ENCODE data around the gene CRIP2. TPM values are rescaled to one million over a fixed set of nuclear protein-coding genes. Genes with fewer than 3 reads are reported as not detected.
A peak's percentile ranks its signal among the peaks of the same experiment; 100 is the strongest.

CRIP2 gene
- total and polyA plus RNA-seq, 2 of the 8 experiments (the other 6 are each of a cell fraction or from before 2014, with no cell fraction given) = 4.2 to 13.5 TPM

DNA sequence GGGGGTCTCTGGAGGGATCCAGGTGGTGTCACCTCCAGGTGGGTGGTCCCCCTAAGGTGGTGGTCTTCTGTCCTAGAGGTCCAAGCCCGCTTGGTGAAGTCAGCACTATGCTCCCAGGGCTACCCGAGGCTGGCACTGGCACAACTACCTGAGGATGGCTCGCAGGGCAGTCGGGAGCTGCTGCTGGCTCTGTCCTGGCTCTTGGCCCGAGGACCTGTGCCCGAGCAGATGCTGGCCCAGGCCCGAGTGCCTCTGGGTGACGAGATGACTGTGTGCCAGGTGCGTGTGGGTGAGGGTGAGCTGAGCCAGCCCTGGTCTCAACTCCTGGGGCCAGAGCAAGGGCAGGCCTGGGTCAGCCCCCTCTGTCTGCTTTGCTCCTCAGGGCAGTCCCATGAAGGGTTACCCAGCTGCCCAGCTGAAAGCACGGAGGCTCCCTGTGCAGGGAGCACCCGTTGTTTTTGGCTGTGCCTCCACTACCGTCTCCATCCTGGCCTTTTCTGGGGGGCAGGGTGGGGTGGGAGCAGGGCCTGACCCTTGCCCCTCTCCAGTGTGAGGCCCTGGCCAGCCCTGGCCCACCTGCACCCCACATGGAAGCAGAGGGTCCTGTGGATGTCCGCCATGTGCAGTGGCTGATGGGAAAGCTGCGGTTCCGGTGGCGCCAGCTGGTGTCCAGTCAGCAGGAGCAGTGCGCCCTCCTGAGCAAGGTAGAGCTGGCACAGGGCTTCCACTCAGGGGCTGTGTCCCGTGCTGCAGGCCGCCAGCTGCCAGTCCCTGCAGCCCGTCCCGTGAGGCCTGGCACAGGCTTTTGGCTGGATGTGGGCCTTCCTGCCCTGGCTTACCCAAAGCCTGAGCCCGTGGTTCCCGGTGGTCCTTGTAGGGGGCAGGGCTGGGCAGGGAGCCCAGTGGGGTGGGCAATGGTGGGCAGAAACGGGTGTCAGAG lies 17.7 kb downstream of the CRIP2 start:
- no peak overlapping the region for H3K56ac ChIP-seq (replicated peaks; ENCODE audit: insufficient read length, low read depth, low read length)
- peak overlapping the region; percentile 16 to 58; a peak in 3 of 4 replicates for H3K4me2 ChIP-seq (ENCODE audit: insufficient read depth in 1 of 2, low read depth in 2 of 2, low read length in 2 of 2)
- no peak overlapping the region for H2BK12ac ChIP-seq (ENCODE audit: low read depth, low read length)
- H3K79me1 ChIP-seq (ENCODE audit: low read depth, low read length) = no peaks in the 10 kb centered on the region
- H3K23me2 ChIP-seq (ENCODE audit: low read depth, low read length) = peaks cover 8% of the 10 kb centered on the region; the same call in 1 of the 2 replicates
- H3K9me3 ChIP-seq (ENCODE audit: insufficient read depth in 2 of 2, low read depth in 1 of 2, low read length in 1 of 2) = no peaks in the 10 kb centered on the region
- H2BK5ac ChIP-seq (ENCODE audit: low read depth, low read length) = no peak overlapping the region
- no peak overlapping the region for H4K8ac ChIP-seq (ENCODE audit: extremely low read depth, insufficient read depth, low read length)
- peaks cover 0 to 11% (median 2%) of the 10 kb centered on the region in 4 experiments; a peak in 4 of 7 replicates for H3K4me1 ChIP-seq (replicated peaks in 1 of 4; ENCODE audit: control insufficient read depth in 3 of 4, insufficient read depth in 4 of 4, low read length in 3 of 4)
- no peak overlapping the region for H2BK20ac ChIP-seq (ENCODE audit: low read length)
- ChIA-PET POLR2A (ENCODE audit: partially characterized antibody) (interaction anchor here (0.6 to 1.3 kb wide), 4 partner anchors 9 to 225 kb away, joined by 3 to 4 read pairs (median 3); no protein-coding TSS in a partner anchor), CTCF (ENCODE audit: partially characterized antibody) (interaction anchor here (0.7 to 2.2 kb wide), 8 partner anchors 11 to 121 kb away, joined by 3 to 15 read pairs (median 4); no protein-coding TSS in a partner anchor)
- no peak overlapping the region for H3K18ac ChIP-seq (ENCODE audit: extremely low read depth, low read length)
- H3K36me3 ChIP-seq (ENCODE audit: control insufficient read depth in 2 of 4, insufficient read depth in 4 of 4, low read length in 3 of 4) = no peaks in the 10 kb centered on the region; a peak in 2 of 8 replicates
- H2AFZ ChIP-seq (ENCODE audit: low read length) = no peak overlapping the region
- no peak overlapping the region for H2BK120ac ChIP-seq (replicated peaks; ENCODE audit: low read depth, low read length)
- peak overlapping the region; percentile 10 to 91 (median 15); a peak in 6 of 8 replicates for H3K4me3 ChIP-seq (ENCODE audit: extremely low read depth in 1 of 4, insufficient read depth in 2 of 4, low read depth in 3 of 4, low read length in 4 of 4)
- FAIRE-seq (no peak), DNase-seq (ENCODE audit: low read depth in 1 of 2, low spot score in 2 of 2) (no peak)
- no peak overlapping the region for H2AK5ac ChIP-seq (ENCODE audit: low read depth, low read length)
- H3K9ac ChIP-seq (replicated peaks in 1 of 4; ENCODE audit: extremely low read depth in 1 of 4, low read depth in 3 of 4, low read length in 3 of 4) = no peak overlapping the region
- no peak overlapping the region for H4K91ac ChIP-seq (replicated peaks; ENCODE audit: insufficient read length, low read length)
- WGBS, 2 experiments (ENCODE audit: extremely low coverage in 1 of 2, insufficient coverage in 1 of 2, insufficient read length in 1 of 2, insufficient replicate concordance in 2 of 2, low coverage in 1 of 2, low lambda C conversion rate in 2 of 2, missing lambda C conversion rate in 1 of 2) = 95% methylated on average over 23 of the region's 24 CpGs; no CpG with 5 or more reads in 1 of the 2 experiments
- H3K14ac ChIP-seq (ENCODE audit: insufficient read length) = no peak overlapping the region
- H2BK15ac ChIP-seq (ENCODE audit: low read length) = no peak overlapping the region
- H3K79me2 ChIP-seq (ENCODE audit: control insufficient read depth in 1 of 2, insufficient read depth in 2 of 2, low read length in 2 of 2) = no peaks in the 10 kb centered on the region
- H3K27me3 ChIP-seq (replicated peaks in 1 of 4; ENCODE audit: control insufficient read depth in 3 of 4, extremely low read depth in 1 of 4, insufficient read depth in 3 of 4, low read length in 3 of 4) = peaks cover 9 to 18% (median 17%) of the 10 kb centered on the region in 4 experiments
- H4K5ac ChIP-seq (ENCODE audit: insufficient read length, low read depth, low read length) = no peak overlapping the region
- no peak overlapping the region for H3K4ac ChIP-seq (replicated peaks; ENCODE audit: insufficient read length, low read depth, low read length)
- no peak overlapping the region for H3K23ac ChIP-seq (ENCODE audit: insufficient read length)
- H4K20me1 ChIP-seq (replicated peaks in 1 of 2; ENCODE audit: control insufficient read depth in 1 of 2, insufficient read depth in 2 of 2, low read length in 2 of 2) = peaks cover 0 to 10% of the 10 kb centered on the region in 2 experiments
- H3K27ac ChIP-seq (ENCODE audit: low read depth, low read length) = no peak overlapping the region
- TF ChIP-seq HDAC2 (IDR thresholded peaks at IDR 0.05; ENCODE audit: borderline replicate concordance in 1 of 2, low read depth in 2 of 2, low read length in 2 of 2) = no peak
- TF ChIP-seq CHD1 (IDR thresholded peaks at IDR 0.05; ENCODE audit: low read depth, low read length) = no peak
- no peak for TF ChIP-seq GTF2F1 (IDR thresholded peaks at IDR 0.05; ENCODE audit: borderline replicate concordance, low read depth, low read length)
- no peak for TF ChIP-seq TBP (IDR thresholded peaks at IDR 0.05; ENCODE audit: low read depth, low read length)
- no peak for TF ChIP-seq TCF12 (IDR thresholded peaks at IDR 0.05; ENCODE audit: low read depth, low read length)
- TF ChIP-seq, protein P1, sequence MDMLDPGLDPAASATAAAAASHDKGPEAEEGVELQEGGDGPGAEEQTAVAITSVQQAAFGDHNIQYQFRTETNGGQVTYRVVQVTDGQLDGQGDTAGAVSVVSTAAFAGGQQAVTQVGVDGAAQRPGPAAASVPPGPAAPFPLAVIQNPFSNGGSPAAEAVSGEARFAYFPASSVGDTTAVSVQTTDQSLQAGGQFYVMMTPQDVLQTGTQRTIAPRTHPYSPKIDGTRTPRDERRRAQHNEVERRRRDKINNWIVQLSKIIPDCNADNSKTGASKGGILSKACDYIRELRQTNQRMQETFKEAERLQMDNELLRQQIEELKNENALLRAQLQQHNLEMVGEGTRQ (IDR thresholded peaks at IDR 0.05; ENCODE audit: low read length) = no peak
- no peak for TF ChIP-seq RBBP5 (IDR thresholded peaks at IDR 0.05; ENCODE audit: borderline replicate concordance, low read depth, low read length)
- TF ChIP-seq GABPA (IDR thresholded peaks at IDR 0.05; ENCODE audit: borderline replicate concordance, insufficient read depth, low read length) = no peak
- TF ChIP-seq SAP30 (IDR thresholded peaks at IDR 0.05; ENCODE audit: insufficient read depth, insufficient replicate concordance, low read length) = no peak
